Naive thymus-derived CD8-positive, alpha-beta T cell (primary cell): ENCODE data around the gene EDN2. TPM values are rescaled to one million over a fixed set of nuclear protein-coding genes. Genes with fewer than 3 reads are reported as not detected.

Source experiments
- ATAC-seq, 2 donors: fragments of 150-1000 bp; cut with Tn5 transposase in 1 of 2; sonication (Bioruptor Pico), chemical (Tn5 transposase) in 1 of 2; 1 replicate in 1 of 2; 2 replicates in 1 of 2; pipeline ENCODE4 v1.10.0; 2021; ENCODE audit warnings: mild to moderate bottlenecking in 2 of 2, moderate library complexity in 2 of 2
- POLR2A ChIA-PET: fragments of 350-600 bp; sonication (Branson Sonifier 250); formaldehyde crosslinking; loops from one replicate; lab custom pipeline; 2021; ENCODE audit warnings: antibody characterized with exemption; lab: Charles Lee
- DNase-seq, 10 donors: peaks; one replicate each; pipeline versions ENCODE4 v3.0.0 to v3.0.0-alpha.2; 2020 to 2022
- H3K27ac Mint-ChIP-seq, 10 donors: one replicate each; pipeline ENCODE4 v1.8.0; 2020 to 2022; ENCODE audit warnings: mild to moderate bottlenecking in 10 of 10, mixed read lengths in 10 of 10, moderate library complexity in 4 of 10, inconsistent platforms in 1 of 10
- H3K27me3 Mint-ChIP-seq, 5 donors: one replicate each; pipeline ENCODE4 v1.8.0; 2021 to 2022; ENCODE audit warnings: mixed read lengths in 5 of 5
- H3K36me3 Mint-ChIP-seq, 3 donors: one replicate each; pipeline ENCODE4 v1.8.0; 2020 to 2022; ENCODE audit warnings: mixed read lengths in 3 of 3, mild to moderate bottlenecking in 2 of 3, inconsistent platforms in 1 of 3
- H3K4me1 Mint-ChIP-seq, 4 donors: one replicate each; pipeline ENCODE4 v1.8.0; 2021 to 2022; ENCODE audit warnings: mixed read lengths in 4 of 4
- H3K4me3 Mint-ChIP-seq, 10 donors: one replicate each; pipeline ENCODE4 v1.8.0; 2020 to 2022; ENCODE audit warnings: mild to moderate bottlenecking in 10 of 10, mixed read lengths in 10 of 10, moderate library complexity in 6 of 10, inconsistent platforms in 1 of 10
- H3K9me3 Mint-ChIP-seq, 9 donors: one replicate each; pipeline ENCODE4 v1.8.0; 2020 to 2022; ENCODE audit warnings: mixed read lengths in 9 of 9, mild to moderate bottlenecking in 3 of 9, inconsistent platforms in 1 of 9, moderate library complexity in 1 of 9
- polyA plus RNA-seq, 3 donors: library from polyadenylated mRNA; unstranded; fragments of 300-500 nt; fragmentation: Illumina TruSeq; gene quantifications; one replicate each; pipeline ENCODE4 v1.2.3, GENCODE V29; 2021
- total RNA-seq, 8 experiments: library from RNA in 2 of 8; stranded (reverse) in 2 of 8; gene quantifications; one replicate each; pipeline ENCODE4 v1.2.3 and lab custom pipeline; 2021 to 2026

The EDN2 gene
- total and polyA plus RNA-seq, 5 experiments from 2014 or later: not detected

DNA sequence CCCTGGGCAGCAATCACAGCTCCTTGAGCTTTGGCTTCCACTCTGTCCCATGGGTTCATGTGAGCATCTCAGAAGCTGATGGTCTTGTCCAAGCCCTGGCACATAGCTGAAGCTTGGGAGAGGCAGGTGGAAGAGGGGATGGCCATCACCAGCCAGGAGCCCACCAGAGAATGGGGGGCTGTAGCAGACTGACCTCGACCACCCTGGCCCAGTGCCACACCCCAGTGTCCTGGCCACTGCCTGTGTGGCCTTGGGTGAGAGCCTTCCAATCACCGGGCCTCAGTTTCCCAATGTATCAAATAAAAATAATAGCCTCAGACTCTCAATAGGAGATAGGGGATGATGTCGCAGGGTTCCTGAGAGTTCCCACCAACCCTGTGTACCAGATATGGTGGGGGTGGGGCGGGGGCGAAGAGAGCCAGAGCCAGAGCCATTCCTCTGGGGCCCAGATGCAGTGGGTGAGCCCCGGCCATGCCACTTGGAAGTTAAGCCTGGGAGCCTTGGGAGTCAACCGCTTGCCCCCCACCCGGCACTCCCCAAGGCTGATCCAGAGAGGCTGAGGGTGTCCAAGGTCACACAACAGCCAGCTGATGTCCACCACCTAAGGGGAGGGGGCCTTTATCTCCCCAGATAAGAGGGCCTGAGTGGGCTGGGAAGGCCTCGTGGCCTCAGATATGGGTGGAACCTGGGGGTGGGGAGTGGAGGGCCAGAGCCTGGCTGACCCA is 9.3 kb upstream of the EDN2 start:
- Mint-ChIP-seq H3K4me1 (peaks cover 3 to 8% (median 6%) of the 10 kb centered on the region in 4 donors), H3K27ac (no peak overlapping the region), H3K4me3 (no peak overlapping the region), H3K9me3 (no peaks in the 10 kb centered on the region), H3K27me3 (peaks cover 13 to 50% (median 31%) of the 10 kb centered on the region in 5 donors), H3K36me3 (no peaks in the 10 kb centered on the region)
- POLR2A ChIA-PET: no interaction called here
- no peak for ATAC-seq
- DNase-seq: no peak

DNA sequence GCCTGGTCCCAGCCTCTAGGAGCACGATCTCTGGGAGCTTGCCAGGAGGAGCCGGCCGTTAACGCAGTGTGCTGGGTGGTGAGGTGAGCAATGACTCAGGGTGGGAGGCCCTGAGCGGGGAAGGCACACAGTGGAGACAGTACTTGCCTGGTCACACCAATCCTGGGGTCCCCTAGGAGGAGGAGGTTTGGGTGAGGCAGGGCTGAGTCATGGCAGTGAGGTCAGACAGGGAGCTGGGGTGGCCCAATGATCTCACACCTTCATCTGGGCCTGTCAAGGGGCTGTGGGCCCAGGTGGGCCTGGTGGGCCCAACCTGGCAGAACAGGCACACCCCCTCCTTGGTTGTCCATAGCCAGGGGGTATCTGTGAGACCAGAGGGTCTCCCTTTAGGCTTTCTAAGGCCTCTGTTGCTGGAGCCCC is 8.6 kb upstream of the EDN2 start:
- no peaks in the 10 kb centered on the region for H3K9me3 Mint-ChIP-seq
- H3K27me3 Mint-ChIP-seq: peaks cover 11 to 52% (median 28%) of the 10 kb centered on the region in 5 donors
- H3K4me3 Mint-ChIP-seq: no peak overlapping the region
- POLR2A ChIA-PET: no interaction called here
- ATAC-seq (no peak), DNase-seq (no peak)
- no peaks in the 10 kb centered on the region for H3K36me3 Mint-ChIP-seq
- no peak overlapping the region for H3K27ac Mint-ChIP-seq
- peaks cover 3 to 8% (median 6%) of the 10 kb centered on the region in 4 donors for H3K4me1 Mint-ChIP-seq

DNA sequence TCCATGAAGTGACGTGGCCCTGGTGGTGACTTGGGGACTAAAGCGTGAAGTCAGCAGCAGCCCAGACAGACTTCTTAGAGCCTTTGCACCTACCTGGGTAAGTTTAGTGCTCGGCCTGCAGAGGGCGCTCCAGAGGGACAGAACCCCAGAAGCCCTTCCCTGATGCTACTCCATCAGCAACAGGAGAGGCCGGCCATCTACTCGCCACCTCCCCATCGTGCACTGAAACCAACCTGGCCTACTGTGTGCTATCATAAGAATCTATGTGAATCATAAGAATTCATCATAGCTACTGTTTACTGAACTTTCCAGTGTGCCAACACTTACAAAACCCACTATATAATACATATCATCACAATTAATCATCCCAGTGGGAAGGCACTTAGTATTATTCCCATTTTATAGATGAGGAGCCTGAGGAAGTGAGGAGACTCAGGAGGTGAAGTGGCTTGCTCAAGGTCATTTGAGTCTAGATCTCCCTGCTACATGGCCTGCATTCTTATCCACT is 7.9 kb upstream of the EDN2 start:
- H3K4me3 Mint-ChIP-seq: no peak overlapping the region
- DNase-seq: no peak
- peaks cover 12 to 53% (median 28%) of the 10 kb centered on the region in 5 donors for H3K27me3 Mint-ChIP-seq
- no peak for ATAC-seq
- POLR2A ChIA-PET: no interaction called here
- H3K9me3 Mint-ChIP-seq: no peaks in the 10 kb centered on the region
- H3K4me1 Mint-ChIP-seq: peaks cover 3 to 6% (median 6%) of the 10 kb centered on the region in 4 donors
- H3K36me3 Mint-ChIP-seq: no peaks in the 10 kb centered on the region
- H3K27ac Mint-ChIP-seq: no peak overlapping the region

DNA sequence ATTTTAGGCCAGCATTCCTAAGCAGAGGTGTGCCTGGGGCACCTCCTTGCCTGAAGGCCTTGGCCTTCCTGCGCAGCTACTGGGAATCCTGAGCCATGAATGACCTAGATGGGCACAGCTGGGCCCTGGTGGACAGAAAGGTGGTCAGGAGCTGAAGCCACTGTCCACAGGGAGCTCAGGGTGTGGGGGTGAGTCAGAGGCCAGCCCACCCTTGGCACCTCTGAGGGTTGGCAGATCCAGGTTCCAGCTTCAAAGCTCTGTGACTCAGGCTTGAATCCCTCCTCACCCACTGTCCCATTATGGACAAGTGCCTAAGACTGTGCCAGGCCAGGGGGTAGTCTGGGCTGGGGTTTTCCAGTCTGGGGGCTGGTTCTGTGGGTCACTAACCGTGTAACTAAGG is 6.4 kb upstream of the EDN2 start:
- no peaks in the 10 kb centered on the region for H3K9me3 Mint-ChIP-seq
- DNase-seq (no peak), ATAC-seq (no peak)
- no peak overlapping the region for H3K27ac Mint-ChIP-seq
- no peak overlapping the region for H3K4me3 Mint-ChIP-seq
- peaks cover 6 to 13% (median 8%) of the 10 kb centered on the region in 4 donors for H3K4me1 Mint-ChIP-seq
- no peaks in the 10 kb centered on the region for H3K36me3 Mint-ChIP-seq
- POLR2A ChIA-PET: no interaction called here
- H3K27me3 Mint-ChIP-seq: peaks cover 10 to 61% (median 32%) of the 10 kb centered on the region in 5 donors

DNA sequence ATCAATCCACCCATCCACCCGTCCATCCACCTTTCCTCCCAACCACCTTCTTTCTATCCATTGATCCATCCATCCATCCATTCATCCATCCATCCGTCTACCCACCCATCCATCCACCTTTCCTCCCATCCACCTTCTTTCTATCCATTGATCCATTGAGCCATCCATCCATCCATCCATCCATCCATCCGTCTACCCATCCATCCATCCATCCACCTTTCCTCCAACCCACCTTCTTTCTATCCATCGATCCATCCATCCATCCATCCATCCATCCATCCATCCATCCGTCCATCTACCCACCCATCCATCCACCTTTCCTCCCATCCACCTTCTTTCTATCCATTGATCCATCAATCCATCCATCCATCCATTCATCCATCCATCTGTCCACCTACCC is 5.1 kb upstream of the EDN2 start:
- Mint-ChIP-seq H3K27me3 (peaks cover 7 to 54% (median 22%) of the 10 kb centered on the region in 5 donors), H3K4me1 (peaks cover 0 to 8% (median 3%) of the 10 kb centered on the region in 4 donors), H3K9me3 (no peaks in the 10 kb centered on the region), H3K36me3 (no peaks in the 10 kb centered on the region), H3K27ac (no peak overlapping the region), H3K4me3 (no peak overlapping the region)
- no peak for DNase-seq
- POLR2A ChIA-PET: no interaction called here
- no peak for ATAC-seq

DNA sequence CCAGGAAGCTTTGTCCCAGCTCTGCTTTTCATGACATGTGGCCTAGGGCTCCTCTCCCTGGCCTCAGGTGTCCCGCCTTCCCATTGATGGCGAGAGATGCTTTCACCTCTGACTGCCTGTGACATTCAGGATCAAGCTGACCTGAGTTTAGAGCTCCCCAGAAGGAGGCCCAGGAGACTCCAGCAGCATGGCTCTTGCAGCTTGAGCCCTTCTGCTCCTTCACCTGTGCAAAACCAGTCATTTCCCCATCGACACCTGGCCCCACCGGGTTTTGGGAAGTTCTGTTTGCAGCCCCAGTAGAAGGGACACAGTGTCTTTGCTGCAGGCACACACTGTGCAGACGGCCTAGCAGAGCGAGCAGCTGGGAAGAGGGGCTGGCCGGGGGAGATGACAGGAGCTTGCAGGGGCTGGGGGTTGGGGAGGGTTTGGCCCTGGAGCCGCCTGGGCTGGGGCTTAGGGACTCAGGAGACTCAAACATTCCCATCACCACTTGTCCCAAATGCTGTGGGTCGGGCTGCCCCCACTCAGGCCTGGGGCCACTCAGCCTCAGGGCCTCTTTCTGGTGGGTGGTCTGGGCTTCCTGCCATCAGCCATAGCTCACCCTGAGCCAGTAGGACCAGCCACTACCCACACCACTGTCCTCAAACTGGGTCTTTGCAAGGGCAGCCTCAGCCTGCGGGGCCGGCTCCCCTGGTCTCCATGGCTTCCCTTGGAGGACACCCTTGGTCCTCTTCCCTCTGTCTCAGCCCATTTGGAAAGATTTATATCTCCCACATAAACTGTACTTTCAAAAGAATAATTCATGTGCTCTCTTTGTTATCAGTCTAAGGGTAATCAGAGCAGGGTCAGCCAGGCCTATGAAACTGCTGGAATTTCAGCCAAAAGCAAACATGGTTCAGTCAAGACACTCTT is 3.8 kb upstream of the EDN2 start:
- Mint-ChIP-seq H3K27ac (no peak overlapping the region), H3K4me3 (no peak overlapping the region), H3K4me1 (peaks cover 0 to 8% (median 3%) of the 10 kb centered on the region in 4 donors), H3K36me3 (no peaks in the 10 kb centered on the region), H3K27me3 (peaks cover 7 to 51% (median 19%) of the 10 kb centered on the region in 5 donors), H3K9me3 (no peaks in the 10 kb centered on the region)
- ATAC-seq (no peak), DNase-seq (no peak)
- POLR2A ChIA-PET: no interaction called here

DNA sequence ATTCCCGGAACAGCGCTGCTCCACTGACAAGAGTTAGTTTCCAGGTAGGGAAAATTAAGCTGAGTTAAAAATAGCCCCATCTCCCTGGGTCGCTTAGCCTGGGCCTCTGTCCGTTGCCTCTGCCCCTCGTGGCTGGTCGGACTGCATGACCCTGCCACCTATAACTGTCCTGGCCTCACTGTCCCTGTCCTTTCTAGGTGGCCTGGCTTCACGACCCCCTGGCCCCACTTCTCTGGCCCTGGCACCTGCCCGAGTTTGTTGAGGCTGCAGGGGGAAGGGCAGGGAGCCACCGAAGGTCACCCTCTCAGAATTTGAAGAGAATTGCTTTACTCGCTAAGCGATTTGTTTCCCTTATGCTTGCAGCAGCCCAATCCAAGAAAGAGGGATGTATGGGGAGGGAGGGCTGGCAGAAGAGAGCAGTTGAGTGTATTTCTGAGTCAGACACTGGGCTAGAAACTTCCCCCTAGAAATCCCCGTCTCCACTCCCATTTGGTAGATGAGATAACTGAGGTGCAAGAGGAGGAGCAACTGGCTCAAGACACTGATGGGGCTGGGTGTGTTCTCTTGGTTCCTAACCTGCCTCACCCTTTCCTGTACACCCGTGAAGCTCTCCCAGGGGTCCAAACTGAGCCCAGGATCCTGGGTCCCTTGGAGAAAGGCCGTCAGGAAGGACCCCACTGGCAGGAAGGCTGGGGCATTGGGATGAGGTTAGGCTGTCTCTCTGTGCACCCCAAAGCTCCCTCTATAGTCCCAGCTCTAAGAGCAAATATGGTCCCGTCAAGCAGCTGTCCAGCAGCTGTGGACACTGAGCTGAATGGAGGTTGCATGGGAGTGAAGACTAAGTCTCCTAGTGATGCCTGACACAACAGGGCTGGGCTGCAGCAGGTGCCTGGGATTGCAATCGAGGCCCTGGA is 2.9 kb upstream of the EDN2 start:
- Mint-ChIP-seq H3K4me1 (peaks cover 0 to 8% (median 3%) of the 10 kb centered on the region in 4 donors), H3K36me3 (no peaks in the 10 kb centered on the region), H3K9me3 (no peaks in the 10 kb centered on the region), H3K4me3 (no peak overlapping the region), H3K27ac (no peak overlapping the region), H3K27me3 (peaks cover 7 to 49% (median 23%) of the 10 kb centered on the region in 5 donors)
- no peak for ATAC-seq
- POLR2A ChIA-PET: no interaction called here
- no peak for DNase-seq

DNA sequence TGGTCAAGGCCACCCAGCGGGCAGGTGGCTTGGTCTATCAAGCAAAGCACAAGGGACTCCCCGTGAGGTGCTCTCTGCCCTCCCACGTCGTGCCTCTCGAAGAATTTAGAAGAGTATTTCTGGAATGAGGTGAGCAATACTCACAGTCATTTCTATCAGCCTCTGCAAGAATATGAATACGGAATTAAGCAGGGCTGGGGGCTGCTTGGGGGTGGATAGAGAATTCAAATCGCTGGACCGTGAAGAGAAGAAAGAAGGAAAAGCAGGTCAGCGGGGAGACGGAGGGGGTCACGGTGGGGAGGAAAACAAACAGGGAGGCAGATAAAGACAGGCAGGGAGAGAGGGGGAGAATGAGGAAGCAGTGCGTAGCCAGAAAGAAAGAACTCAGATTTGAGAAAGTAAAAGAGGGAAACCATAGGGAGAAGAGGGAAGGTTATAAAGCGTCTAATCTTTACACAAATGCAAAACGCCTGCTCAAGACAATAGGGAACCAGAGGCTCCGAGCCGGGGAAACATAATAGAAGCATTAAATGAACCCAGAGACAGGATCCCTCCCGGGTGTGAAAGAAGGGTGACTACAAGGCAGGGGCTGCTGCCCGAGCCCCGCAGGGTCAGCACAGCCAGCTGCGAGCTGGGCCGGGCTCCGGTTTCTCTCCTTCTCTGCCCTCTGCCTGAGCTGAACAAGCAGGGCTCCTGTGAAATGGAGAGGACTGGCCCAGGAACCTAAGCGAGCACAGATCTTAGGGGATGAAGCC is 2.1 kb upstream of the EDN2 start:
- Mint-ChIP-seq H3K4me1 (peaks cover 0 to 8% (median 3%) of the 10 kb centered on the region in 4 donors), H3K9me3 (no peaks in the 10 kb centered on the region), H3K4me3 (no peak overlapping the region), H3K36me3 (no peaks in the 10 kb centered on the region), H3K27me3 (peaks cover 7 to 49% (median 23%) of the 10 kb centered on the region in 5 donors), H3K27ac (peak overlapping the region in 2 of 10 donors; percentile 8 to 25)
- POLR2A ChIA-PET: no interaction called here
- DNase-seq (no peak), ATAC-seq (no peak)

DNA sequence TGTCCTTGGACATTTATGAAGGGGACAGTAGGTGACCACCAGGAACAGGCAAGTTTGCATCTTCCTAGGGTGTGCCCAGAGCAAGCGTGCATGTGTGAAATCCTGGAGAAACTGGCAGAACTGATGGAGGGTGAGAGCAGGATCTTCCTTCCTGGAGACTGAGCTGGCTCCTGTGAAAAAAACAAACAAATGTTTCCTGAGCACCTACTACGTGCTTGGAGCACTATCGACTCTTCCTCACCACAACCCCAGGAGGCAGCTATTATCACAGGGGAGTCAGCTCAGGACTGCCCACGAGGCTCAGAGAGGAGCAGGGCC is 1.5 kb upstream of the EDN2 start:
- peaks cover 0 to 8% (median 3%) of the 10 kb centered on the region in 4 donors for H3K4me1 Mint-ChIP-seq
- no peak overlapping the region for H3K27ac Mint-ChIP-seq
- no peak for DNase-seq
- no peaks in the 10 kb centered on the region for H3K36me3 Mint-ChIP-seq
- H3K4me3 Mint-ChIP-seq: no peak overlapping the region
- H3K9me3 Mint-ChIP-seq: no peaks in the 10 kb centered on the region
- POLR2A ChIA-PET: no interaction called here
- peaks cover 7 to 49% (median 23%) of the 10 kb centered on the region in 5 donors for H3K27me3 Mint-ChIP-seq
- no peak for ATAC-seq

DNA sequence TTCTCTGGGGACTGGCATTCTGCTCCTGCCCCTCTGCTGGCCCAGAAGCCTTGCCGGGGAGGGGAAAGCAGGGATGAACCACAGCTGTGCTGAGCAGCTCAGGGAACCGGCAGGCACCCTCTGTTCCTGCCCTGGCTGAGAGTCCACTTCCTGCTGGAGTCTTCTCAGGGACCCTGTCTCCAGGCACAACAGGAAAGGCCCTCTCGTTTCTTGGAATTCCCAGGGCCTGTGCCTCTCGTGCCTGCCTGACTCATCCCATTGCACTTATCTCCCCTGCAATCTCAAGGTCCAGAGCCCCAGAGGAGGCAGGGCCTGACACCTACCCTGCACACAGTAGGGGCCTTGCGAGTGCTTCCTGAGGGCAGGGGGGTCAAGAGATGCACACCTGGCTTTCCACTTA is 1.1 kb upstream of the EDN2 start:
- H3K4me3 Mint-ChIP-seq: no peak overlapping the region
- no peak for ATAC-seq
- peaks cover 7 to 49% (median 23%) of the 10 kb centered on the region in 5 donors for H3K27me3 Mint-ChIP-seq
- no peaks in the 10 kb centered on the region for H3K9me3 Mint-ChIP-seq
- H3K27ac Mint-ChIP-seq: no peak overlapping the region
- POLR2A ChIA-PET: no interaction called here
- H3K36me3 Mint-ChIP-seq: no peaks in the 10 kb centered on the region
- no peak for DNase-seq
- H3K4me1 Mint-ChIP-seq: peaks cover 0 to 8% (median 3%) of the 10 kb centered on the region in 4 donors

DNA sequence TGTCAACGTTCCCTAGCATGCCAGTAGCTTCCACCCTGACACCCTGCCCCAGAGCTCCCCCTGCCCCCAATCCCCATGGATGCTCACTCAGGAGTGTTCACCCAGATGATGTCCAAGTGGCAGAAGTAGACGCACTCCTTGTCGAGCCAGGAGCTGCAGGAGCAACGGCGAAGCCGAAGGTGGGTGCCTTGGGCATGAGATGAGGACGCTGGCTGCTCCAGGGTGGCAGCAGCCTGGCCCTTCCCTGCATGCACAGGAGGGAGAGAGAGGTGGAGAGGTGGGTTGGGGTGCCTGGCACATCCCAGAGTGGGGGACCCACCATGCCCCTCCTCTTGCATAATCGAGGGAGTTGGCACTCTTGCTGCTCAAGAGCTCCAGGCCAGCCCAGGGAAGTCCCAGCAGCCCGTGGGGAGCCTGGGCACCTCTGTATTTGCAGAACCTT is 502 bp downstream of the EDN2 start:
- peaks cover 1 to 35% (median 17%) of the 10 kb centered on the region in 5 donors for H3K27me3 Mint-ChIP-seq
- peak overlapping the region in 1 of 10 donors; percentile 54 for H3K27ac Mint-ChIP-seq
- H3K4me3 Mint-ChIP-seq: no peak overlapping the region
- POLR2A ChIA-PET: interaction anchor here (0.6 kb wide), 1 partner anchor 35 kb away, joined by 4 read pairs; no protein-coding TSS in a partner anchor
- H3K4me1 Mint-ChIP-seq: peaks cover 0 to 8% (median 4%) of the 10 kb centered on the region in 4 donors
- no peaks in the 10 kb centered on the region for H3K36me3 Mint-ChIP-seq
- DNase-seq: no peak
- H3K9me3 Mint-ChIP-seq: no peaks in the 10 kb centered on the region
- no peak for ATAC-seq
